Measurements from ENCODE around the gene SREBF2. TPM values are rescaled to one million over a fixed set of nuclear protein-coding genes. Genes with fewer than 3 reads are reported as not detected.

SREBF2 gene
- total and polyA plus RNA-seq, 2 of the 13 experiments (the other 11 are each of a cell fraction or from before 2014, with no cell fraction given) = 53.8 to 72.6 TPM

- Histone ChIP-seq H3K27me3 (ENCODE audit: control insufficient read depth in 1 of 2, insufficient read depth in 2 of 2, low read length in 2 of 2) (no peaks in the 10 kb centered on the region), H2AFZ (ENCODE audit: low read length) (no peak overlapping the region), H3K79me2 (ENCODE audit: insufficient read depth, low read length) (no peaks in the 10 kb centered on the region), H3K4me2 (ENCODE audit: low read depth, low read length) (no peak overlapping the region), H3K27ac (ENCODE audit: extremely low read length, insufficient read depth, low read length) (no peak overlapping the region), H3K9ac (ENCODE audit: insufficient read depth, low read depth, low read length) (no peak overlapping the region), H3K4me1 (ENCODE audit: insufficient read depth, low read length) (no peaks in the 10 kb centered on the region), H4K20me1 (ENCODE audit: insufficient read depth, low read length) (no peaks in the 10 kb centered on the region), H3K9me3 (ENCODE audit: low read length) (no peaks in the 10 kb centered on the region), H3K4me3 (replicated peaks in 1 of 3; ENCODE audit: insufficient read depth in 1 of 3, low read depth in 2 of 3, low read length in 3 of 3) (no peak overlapping the region), H3K36me3 (replicated peaks in 1 of 2; ENCODE audit: control insufficient read depth in 1 of 2, insufficient read depth in 2 of 2, low read length in 2 of 2) (peaks cover 2 to 9% of the 10 kb centered on the region in 2 experiments; a peak in 3 of 5 replicates)
- 100% methylated on average over 6 of the region's 16 CpGs for WGBS (ENCODE audit: low lambda C conversion rate)
- no peak for ATAC-seq
- in situ Hi-C loops (cut with HindIII; ENCODE audit: extremely low pct_ligation_motif_present, low pct_unique_long_range_greater_than_20kb) = no loop called here
- ChIA-PET POLR2A (no interaction called here), CTCF (ENCODE audit: low intra/inter-chr PET ratio, low total read pairs) (no interaction called here)
- BruUV-seq (replicated peaks) = no TSS peak
- intact Hi-C loops (cut with micrococcal nuclease; ENCODE audit: unreplicated experiment) = no loop called here
- DNase-seq (ENCODE audit: low spot score) = no peak
- no peak for FAIRE-seq
- no peak for TF ChIP-seq ZFP82 (CRISPR knock-in tag; IDR thresholded peaks at IDR 0.05; ENCODE audit: borderline replicate concordance)
- no peak for TF ChIP-seq ZMAT5 (CRISPR knock-in tag; IDR thresholded peaks at IDR 0.05; ENCODE audit: borderline replicate concordance, low read depth)
- peak; percentile 10 for TF ChIP-seq AGO1 (IDR thresholded peaks at IDR 0.05; ENCODE audit: low read depth, low read length, poor library complexity, severe bottlenecking)
- TF ChIP-seq ZNF550 (CRISPR knock-in tag; IDR thresholded peaks at IDR 0.05; ENCODE audit: borderline replicate concordance) = no peak
- TF ChIP-seq ATF6 (CRISPR knock-in tag; conservative IDR thresholded peaks at IDR 0.05) = no peak
- no peak for TF ChIP-seq ZNF44 (CRISPR knock-in tag; IDR thresholded peaks at IDR 0.05)
- TF ChIP-seq REST (IDR thresholded peaks at IDR 0.05; ENCODE audit: borderline replicate concordance in 1 of 2, low read depth in 1 of 2, low read length in 2 of 2) = no peak
- no peak for TF ChIP-seq HDAC1 (CRISPR knock-in tag; IDR thresholded peaks at IDR 0.05)
- TF ChIP-seq ZNF883 (CRISPR knock-in tag; IDR thresholded peaks at IDR 0.05; ENCODE audit: not compliant biosample characterization) = no peak
- TF ChIP-seq ZNF205 (CRISPR knock-in tag; IDR thresholded peaks at IDR 0.05) = no peak
- no peak for TF ChIP-seq ZBTB42 (CRISPR knock-in tag; IDR thresholded peaks at IDR 0.05)
- no peak for TF ChIP-seq JARID2 (CRISPR knock-in tag; IDR thresholded peaks at IDR 0.05; ENCODE audit: insufficient replicate concordance)
- no peak for TF ChIP-seq ZFP91 (CRISPR knock-in tag; IDR thresholded peaks at IDR 0.05; ENCODE audit: borderline replicate concordance)
- no peak for TF ChIP-seq STAG1 (CRISPR knock-in tag; IDR thresholded peaks at IDR 0.05)
- no peak for TF ChIP-seq MTF2 (CRISPR knock-in tag; IDR thresholded peaks at IDR 0.05; ENCODE audit: borderline replicate concordance)
- no peak for TF ChIP-seq ATF7 (IDR thresholded peaks at IDR 0.05)
- no peak for TF ChIP-seq ATF7 (CRISPR knock-in tag; IDR thresholded peaks at IDR 0.05)
These were observed 100.7 kb downstream of the SREBF2 start for GRCh38 chr22:41933411-41934177.

Data from HepG2 (cell line).